Heart left ventricle (tissue), 16 donors: ENCODE measurements around the gene TXNRD2. TPM values are rescaled to one million over a fixed set of nuclear protein-coding genes. Genes with fewer than 3 reads are reported as not detected.

ENCODE experiments used
- ATAC-seq, 4 donors: fragments of 200-7000 bp; cut with Tn5 transposase; one replicate each; pipeline ENCODE4 v1.9.1; 2020 to 2022; ENCODE audit warnings: moderate library complexity in 4 of 4, mild to moderate bottlenecking in 3 of 4, moderate number of reproducible peaks in 1 of 4
- DNase-seq, 5 donors: peaks; one replicate each; pipeline ENCODE4 v3.0.0-alpha.2; 2020
- H3K27ac ChIP-seq, 12 donors: fragments of 200-600 bp; sonication (generic) in 4 of 12; one replicate each; pipeline versions ENCODE4 v1.5.0 to v1.8.0; 2016 to 2022; ENCODE audit warnings: mild to moderate bottlenecking in 2 of 12
- H3K27me3 ChIP-seq, 9 donors: fragments of 200-600 bp; sonication (generic) in 2 of 9; one replicate each; pipeline versions ENCODE4 v1.5.1 to v1.8.0; 2016 to 2022; ENCODE audit warnings: mild to moderate bottlenecking in 3 of 9
- H3K36me3 ChIP-seq, 9 donors: fragments of 200-600 bp; sonication (generic) in 2 of 9; one replicate each; pipeline versions ENCODE4 v1.5.0 to v1.8.0; 2018 to 2022; ENCODE audit warnings: mild to moderate bottlenecking in 2 of 9
- H3K4me1 ChIP-seq, 12 donors: fragments of 200-600 bp; sonication (generic) in 4 of 12; one replicate each; pipeline versions ENCODE4 v1.5.0 to v1.8.0; 2016 to 2022; ENCODE audit warnings: mild to moderate bottlenecking in 3 of 12
- H3K4me3 ChIP-seq, 12 donors: fragments of 200-600 bp; sonication (generic) in 4 of 12; one replicate each; pipeline versions ENCODE4 v1.5.0 to v1.8.0; 2017 to 2022; ENCODE audit warnings: mild to moderate bottlenecking in 9 of 12, moderate library complexity in 4 of 12
- H3K9me3 ChIP-seq, 12 donors: fragments of 200-600 bp; sonication (generic) in 4 of 12; one replicate each; pipeline versions ENCODE4 v1.5.0 to v1.8.0; 2016 to 2022; ENCODE audit warnings: mild to moderate bottlenecking in 1 of 12
- POLR2A ChIP-seq, 2 donors: fragments of 450-650 bp; IDR thresholded peaks; one replicate each; pipeline ENCODE4 v1.6.1; 2017; ENCODE audit warnings: antibody characterized with exemption in 2 of 2, mild to moderate bottlenecking in 2 of 2, moderate library complexity in 2 of 2
- WGBS, 4 donors: extraction: QIAGEN DNeasy Blood & Tissue Kit in 2 of 4; methylation state at CpG; one replicate each; pipeline versions ENCODE4 v1.1.5 to v1.1.7; 2013 to 2018; 5-methylcytosine and 5-hydroxymethylcytosine counted together
- intact Hi-C, 10 donors: fragments of 100-400 bp; cut with DNase I; formaldehyde crosslinking; loops; one replicate each; pipeline versions ENCODE4 v1.11.1 to v1.14.2; 2022
- polyA plus RNA-seq, 2 donors: library from polyadenylated mRNA; stranded (reverse); fragments of 200-250 nt; gene quantifications; one replicate each; pipeline ENCODE4 v1.2.3, GENCODE V29; 2013
- total RNA-seq, 9 donors: library from RNA; depleted of rRNA in 2 of 9; stranded (reverse); fragments of >200 nt in 2 of 9; fragmentation: NEBNext Ultra II Directional in 3 of 9; extraction: Animal tissue kit (Norgen Biotek cat#: 25700) in 3 of 9; gene quantifications; one replicate each; pipeline versions ENCODE4 v1.1.0 to v1.2.4, GENCODE V29; 2016 to 2023
- TF ChIP-seq, protein P1 (sequence below), 12 donors: fragments of 200-600 bp; sonication (generic) in 4 of 12; IDR thresholded peaks; one replicate each; pipeline versions ENCODE4 v1.5.0 to v1.8.0; 2018 to 2022; ENCODE audit warnings: antibody characterized with exemption in 12 of 12, mild to moderate bottlenecking in 5 of 12
- donor health status: ischemic (EF 13 %, LVEDD 7.1; RV severe dilation, severe dysfunction).
- donor health status: healthy with polysubstance abuse.
- donor health status: DM: no; HTN: yes; CAD: no.
- donor health status: DM: no; HTN: no; CAD: no.
- donor health status: ischemic (EF 25% LVEDD 6.9; RV normal size, moderate dysfunction).
- donor health status: ischemic (EF 25% LVEDD 5.7; RV mildly dilated, moderate dysfunction).
- donor health status: healthy.
- donor health status: DM: yes; HTN: yes; CAD: no.
- donor health status: ischemic (EF 35%, LVEDD 5.7; RV mildly dilated, moderate dysfunction).
- donor health status: nonischemic (EF 11% LVEDD 7.7; RV severe dilation, severe dysfunction).
- donor health status: DM: yes; HTN: yes; CAD: no.
- donor health status: PGD.
- donor health status: ischemic (EF 29% LVEDD 5.4; RV normal size, mild dysfunction).
- donor health status: nonischemic (EF 23%, LVEDD 6.1; RV moderate dilation, normal function).

Gene TXNRD2
- total and polyA plus RNA-seq, 11 donors = 23.4 to 60.2 (median 33.5) TPM

DNA sequence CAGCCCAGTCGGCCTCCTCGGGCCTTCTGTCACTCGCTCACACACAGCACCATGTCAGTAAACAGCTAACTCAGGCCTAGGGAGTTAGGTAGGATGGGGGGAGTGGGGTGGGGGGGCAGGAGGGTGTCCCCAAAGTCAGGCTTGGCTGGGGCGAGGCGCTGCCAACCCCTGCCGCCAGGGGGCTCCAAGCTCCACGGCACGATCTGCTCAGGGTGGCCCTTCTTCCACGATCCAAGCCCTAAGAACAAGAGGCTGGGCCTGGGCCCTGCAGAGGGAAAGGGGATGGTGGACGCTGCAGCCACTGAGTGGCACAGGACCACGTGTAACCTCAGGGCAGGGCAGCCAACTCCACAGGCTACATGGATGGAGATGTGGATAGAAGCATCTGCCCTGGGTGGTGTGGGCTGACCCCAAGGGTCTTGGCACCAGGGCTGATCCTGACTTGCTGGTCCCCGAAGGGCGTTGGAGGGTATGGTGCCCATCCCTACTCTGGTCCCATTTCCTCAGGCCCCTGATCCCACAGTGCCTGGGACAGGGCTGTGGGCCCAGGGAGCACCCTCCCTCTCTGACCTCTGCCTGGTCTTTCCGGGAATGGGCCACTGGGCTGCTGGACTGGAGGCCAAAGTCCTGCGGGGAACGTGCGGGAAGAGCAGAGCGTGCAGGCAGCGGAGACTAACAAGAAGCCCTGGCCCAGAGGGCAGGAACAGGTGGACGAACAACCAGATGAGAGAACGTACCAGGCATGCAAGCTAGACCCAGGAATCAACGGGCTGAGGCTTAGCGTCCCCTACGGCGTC lies 29.1 kb upstream of the TXNRD2 start:
- no peak overlapping the region for H3K4me3 ChIP-seq
- 54 to 72% (median 59%) methylated on average over 17 to 25 of the region's 25 CpGs for WGBS, 4 donors
- TF ChIP-seq, protein P1, sequence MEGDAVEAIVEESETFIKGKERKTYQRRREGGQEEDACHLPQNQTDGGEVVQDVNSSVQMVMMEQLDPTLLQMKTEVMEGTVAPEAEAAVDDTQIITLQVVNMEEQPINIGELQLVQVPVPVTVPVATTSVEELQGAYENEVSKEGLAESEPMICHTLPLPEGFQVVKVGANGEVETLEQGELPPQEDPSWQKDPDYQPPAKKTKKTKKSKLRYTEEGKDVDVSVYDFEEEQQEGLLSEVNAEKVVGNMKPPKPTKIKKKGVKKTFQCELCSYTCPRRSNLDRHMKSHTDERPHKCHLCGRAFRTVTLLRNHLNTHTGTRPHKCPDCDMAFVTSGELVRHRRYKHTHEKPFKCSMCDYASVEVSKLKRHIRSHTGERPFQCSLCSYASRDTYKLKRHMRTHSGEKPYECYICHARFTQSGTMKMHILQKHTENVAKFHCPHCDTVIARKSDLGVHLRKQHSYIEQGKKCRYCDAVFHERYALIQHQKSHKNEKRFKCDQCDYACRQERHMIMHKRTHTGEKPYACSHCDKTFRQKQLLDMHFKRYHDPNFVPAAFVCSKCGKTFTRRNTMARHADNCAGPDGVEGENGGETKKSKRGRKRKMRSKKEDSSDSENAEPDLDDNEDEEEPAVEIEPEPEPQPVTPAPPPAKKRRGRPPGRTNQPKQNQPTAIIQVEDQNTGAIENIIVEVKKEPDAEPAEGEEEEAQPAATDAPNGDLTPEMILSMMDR (IDR thresholded peaks at IDR 0.05) = peak; percentile 90 to 100 (median 95)
- TF ChIP-seq POLR2A (IDR thresholded peaks at IDR 0.05) = no peak

DNA sequence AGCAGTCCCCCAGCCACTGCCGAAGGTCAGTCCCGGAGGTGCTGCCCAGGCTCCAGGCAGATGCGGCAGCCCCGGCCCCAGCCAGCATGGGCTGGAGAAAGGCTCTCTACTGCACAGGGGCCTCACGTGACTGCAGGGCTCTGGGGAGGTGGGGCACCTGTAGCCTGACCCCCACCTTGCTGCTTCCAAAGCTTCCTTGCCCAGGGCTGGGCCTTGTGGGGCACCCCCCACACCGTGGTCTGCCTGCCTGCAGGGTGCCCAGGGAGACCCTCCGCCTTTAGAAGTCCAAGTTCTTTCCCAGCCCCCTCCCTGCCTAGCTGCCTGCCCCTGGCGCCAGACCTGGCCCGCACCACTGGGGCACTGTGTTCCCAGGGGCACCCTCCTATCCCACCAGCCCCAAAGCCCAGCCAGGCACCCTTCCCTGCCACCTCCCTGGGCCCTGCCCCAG lies 28.4 kb upstream of the TXNRD2 start:
- Histone ChIP-seq H3K9me3 (no peaks in the 10 kb centered on the region), H3K4me1 (peaks cover 0 to 30% (median 5%) of the 10 kb centered on the region in 12 donors), H3K27me3 (no peaks in the 10 kb centered on the region), H3K36me3 (peaks cover 0 to 84% (median 62%) of the 10 kb centered on the region in 9 donors), H3K4me3 (no peak overlapping the region), H3K27ac (peak overlapping the region in 2 of 12 donors; percentile 23 to 41)
- TF ChIP-seq, protein P1 (IDR thresholded peaks at IDR 0.05) = no peak
- no peak for TF ChIP-seq POLR2A (IDR thresholded peaks at IDR 0.05)
- DNase-seq = no peak
- intact Hi-C loops = loop anchor here in 7 of 10 donors (1.0 to 10.0 kb wide), 5 partner anchors 43 to 317 kb away; no protein-coding TSS in a partner anchor
- peak in 3 of 4 donors; percentile 0 to 5 (median 2) for ATAC-seq
- WGBS, 4 donors = 66 to 78% (median 71%) methylated on average over 9 of the region's 9 CpGs

More for the DNA sequence above, 29.1 kb upstream of the TXNRD2 start:
- H3K27ac ChIP-seq = peak overlapping the region in 3 of 12 donors; percentile 23 to 55 (median 41)
- intact Hi-C loops = loop anchor here in 9 of 10 donors (1.0 to 10.0 kb wide), 5 partner anchors 42 to 317 kb away; no protein-coding TSS in a partner anchor
- ATAC-seq (peak; percentile 62 to 77 (median 70)), DNase-seq (peak; percentile 56 to 89 (median 64))
- H3K9me3 ChIP-seq = no peaks in the 10 kb centered on the region
- no peaks in the 10 kb centered on the region for H3K27me3 ChIP-seq
- H3K36me3 ChIP-seq = peaks cover 0 to 87% (median 56%) of the 10 kb centered on the region in 9 donors
- H3K4me1 ChIP-seq = peaks cover 0 to 32% (median 5%) of the 10 kb centered on the region in 12 donors

DNA sequence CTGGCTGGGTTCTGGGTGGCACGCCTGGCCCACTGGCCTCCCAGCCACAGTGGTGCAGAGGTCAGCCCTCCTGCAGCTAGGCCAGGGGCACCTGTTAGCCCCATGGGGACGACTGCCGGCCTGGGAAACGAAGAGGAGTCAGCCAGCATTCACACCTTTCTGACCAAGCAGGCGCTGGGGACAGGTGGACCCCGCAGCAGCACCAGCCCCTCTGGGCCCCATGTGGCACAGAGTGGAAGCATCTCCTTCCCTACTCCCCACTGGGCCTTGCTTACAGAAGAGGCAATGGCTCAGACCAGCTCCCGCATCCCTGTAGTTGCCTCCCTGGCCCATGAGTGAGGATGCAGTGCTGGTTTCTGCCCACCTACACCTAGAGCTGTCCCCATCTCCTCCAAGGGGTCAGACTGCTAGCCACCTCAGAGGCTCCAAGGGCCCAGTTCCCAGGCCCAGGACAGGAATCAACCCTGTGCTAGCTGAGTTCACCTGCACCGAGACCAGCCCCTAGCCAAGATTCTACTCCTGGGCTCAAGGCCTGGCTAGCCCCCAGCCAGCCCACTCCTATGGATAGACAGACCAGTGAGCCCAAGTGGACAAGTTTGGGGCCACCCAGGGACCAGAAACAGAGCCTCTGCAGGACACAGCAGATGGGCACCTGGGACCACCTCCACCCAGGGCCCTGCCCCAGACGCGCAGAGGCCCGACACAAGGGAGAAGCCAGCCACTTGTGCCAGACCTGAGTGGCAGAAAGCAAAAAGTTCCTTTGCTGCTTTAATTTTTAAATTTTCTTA lies 27.7 kb upstream of the TXNRD2 start:
- Histone ChIP-seq H3K27me3 (no peaks in the 10 kb centered on the region), H3K9me3 (no peaks in the 10 kb centered on the region), H3K4me1 (peaks cover 0 to 25% (median 4%) of the 10 kb centered on the region in 12 donors), H3K4me3 (no peak overlapping the region), H3K36me3 (peaks cover 0 to 88% (median 69%) of the 10 kb centered on the region in 9 donors), H3K27ac (no peak overlapping the region)
- no peak for ATAC-seq
- intact Hi-C loops = loop anchor here in 3 of 10 donors (10.0 kb wide), 2 partner anchors 115 to 155 kb away; partner anchors contain the start of gene DGCR8 (in 2 of the 3)
- no peak for DNase-seq
- TF ChIP-seq POLR2A (IDR thresholded peaks at IDR 0.05) = no peak
- TF ChIP-seq, protein P1 (IDR thresholded peaks at IDR 0.05) = peak in 1 of 12 donors; percentile 4
- WGBS, 4 donors = 81 to 91% (median 86%) methylated on average over 8 to 11 of the region's 11 CpGs
